Stimulated activated naive CD8-positive, alpha-beta T cell treated with anti-CD3 and anti-CD28 coated beads, Interleukin-15, Interleukin-2, amounts not matched to agents 100 ng/mL and 50 ng/mL, for 24 hours (primary cell): Measurements from ENCODE around the gene PLBD1.

ENCODE experiments used
- H3K27ac Mint-ChIP-seq: one replicate; pipeline ENCODE4 v1.8.0; 2021; ENCODE audit warnings: mild to moderate bottlenecking, mixed read lengths
- H3K27me3 Mint-ChIP-seq: one replicate; pipeline ENCODE4 v1.8.0; 2021; ENCODE audit warnings: mixed read lengths
- H3K36me3 Mint-ChIP-seq: one replicate; pipeline ENCODE4 v1.8.0; 2021; ENCODE audit warnings: low read depth, mixed read lengths
- H3K4me1 Mint-ChIP-seq: one replicate; pipeline ENCODE4 v1.8.0; 2021; ENCODE audit warnings: low read depth, mixed read lengths
- H3K4me3 Mint-ChIP-seq: one replicate; pipeline ENCODE4 v1.8.0; 2021; ENCODE audit warnings: mild to moderate bottlenecking, mixed read lengths
- H3K9me3 Mint-ChIP-seq: one replicate; pipeline ENCODE4 v1.8.0; 2021; ENCODE audit warnings: mixed read lengths

The PLBD1 gene

GRCh38 chr12:14482361-14482760, 85.3 kb downstream of the PLBD1 start:
- Mint-ChIP-seq H3K4me3 (no peak overlapping the region), H3K4me1 (peaks cover 13% of the 10 kb centered on the region), H3K27ac (peak overlapping the region; percentile 5), H3K36me3 (peaks cover 86% of the 10 kb centered on the region), H3K27me3 (no peaks in the 10 kb centered on the region), H3K9me3 (no peaks in the 10 kb centered on the region)

- H3K9me3 Mint-ChIP-seq, result no peaks in the 10 kb centered on the region
- peaks cover 81% of the 10 kb centered on the region for H3K36me3 Mint-ChIP-seq
- H3K4me3 Mint-ChIP-seq, result no peak overlapping the region
- H3K4me1 Mint-ChIP-seq, result peaks cover 13% of the 10 kb centered on the region
- H3K27ac Mint-ChIP-seq, result no peak overlapping the region
- no peaks in the 10 kb centered on the region for H3K27me3 Mint-ChIP-seq
These were observed 86.5 kb downstream of the PLBD1 start for GRCh38 chr12:14481201-14481600.

DNA sequence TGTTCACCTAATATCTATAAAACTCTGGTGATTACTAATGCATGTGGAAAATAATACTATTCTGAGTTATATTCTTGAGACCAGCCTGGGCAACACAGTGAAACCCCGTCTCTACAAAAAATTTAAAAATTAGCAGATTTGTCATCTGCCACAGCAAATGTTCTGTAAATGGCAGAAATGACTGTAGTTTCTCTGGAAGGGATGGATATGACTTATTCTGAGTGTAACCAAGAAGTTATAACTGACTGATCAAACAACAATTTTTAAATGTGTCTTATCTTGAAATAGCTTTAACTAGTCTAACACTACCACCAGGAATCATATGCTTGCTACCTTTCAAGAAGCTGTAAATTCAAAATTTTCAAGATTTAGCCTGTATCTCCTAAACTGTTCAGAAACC, 88.7 kb downstream of the PLBD1 start:
- H3K4me1 Mint-ChIP-seq, result peaks cover 13% of the 10 kb centered on the region
- peak overlapping the region; percentile 12 for H3K27ac Mint-ChIP-seq
- peaks cover 5% of the 10 kb centered on the region for H3K9me3 Mint-ChIP-seq
- no peak overlapping the region for H3K4me3 Mint-ChIP-seq
- H3K36me3 Mint-ChIP-seq, result peaks cover 83% of the 10 kb centered on the region
- H3K27me3 Mint-ChIP-seq, result no peaks in the 10 kb centered on the region

DNA sequence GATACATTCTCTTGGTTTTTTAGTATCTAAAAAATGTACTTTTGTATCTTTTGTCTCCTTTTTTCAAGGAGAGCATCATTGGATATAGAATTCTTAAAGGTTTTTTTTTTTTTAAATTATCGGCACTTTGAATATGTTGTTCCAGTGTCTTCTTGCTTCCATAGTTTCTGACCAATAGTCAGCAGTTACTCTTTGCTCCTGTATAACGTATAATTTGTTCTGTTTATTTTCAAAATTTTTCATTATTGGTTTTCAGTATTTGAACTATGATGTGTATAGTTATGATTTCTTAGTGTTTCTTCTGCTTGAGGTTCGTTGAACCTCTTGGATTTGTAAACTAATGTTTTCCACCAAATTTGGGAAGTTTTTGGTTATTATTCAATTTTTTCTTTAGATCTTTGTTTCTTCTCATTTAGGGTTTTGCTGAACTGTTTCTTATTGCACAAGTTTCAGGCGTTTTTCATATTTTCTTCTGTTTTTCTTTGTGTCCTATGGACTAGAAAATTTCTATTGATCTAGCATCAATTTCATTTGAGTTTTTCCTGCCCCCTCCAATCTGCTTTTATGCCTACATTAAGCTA, 93.9 kb downstream of the PLBD1 start:
- Mint-ChIP-seq H3K9me3 (peaks cover 41% of the 10 kb centered on the region), H3K4me3 (no peak overlapping the region), H3K27me3 (no peaks in the 10 kb centered on the region), H3K27ac (no peak overlapping the region), H3K36me3 (peaks cover 92% of the 10 kb centered on the region), H3K4me1 (peaks cover 20% of the 10 kb centered on the region)

DNA sequence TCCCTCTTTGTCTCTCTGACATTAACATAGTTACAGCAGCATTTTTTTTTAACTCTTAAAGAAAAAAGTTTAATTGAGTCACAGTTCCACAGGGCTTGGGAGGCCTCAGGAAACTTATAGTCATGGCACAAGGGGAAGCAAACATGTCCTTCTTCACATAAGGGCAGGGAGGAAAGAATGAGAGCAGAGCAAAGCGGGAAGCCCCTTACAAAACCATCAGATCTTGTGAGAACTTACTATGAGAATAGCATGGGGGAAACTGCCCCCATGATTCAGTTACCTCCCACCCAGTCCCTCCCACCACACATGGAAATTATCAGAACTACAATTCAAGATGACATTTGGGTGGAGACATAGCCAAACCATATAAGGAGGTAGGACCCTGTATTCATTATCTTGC, 96.2 kb downstream of the PLBD1 start:
- peak overlapping the region; percentile 94 for H3K27ac Mint-ChIP-seq
- peak overlapping the region; percentile 23 for H3K4me3 Mint-ChIP-seq
- H3K9me3 Mint-ChIP-seq, result peaks cover 41% of the 10 kb centered on the region
- no peaks in the 10 kb centered on the region for H3K27me3 Mint-ChIP-seq
- H3K36me3 Mint-ChIP-seq, result peaks cover 93% of the 10 kb centered on the region
- H3K4me1 Mint-ChIP-seq, result peaks cover 19% of the 10 kb centered on the region

DNA sequence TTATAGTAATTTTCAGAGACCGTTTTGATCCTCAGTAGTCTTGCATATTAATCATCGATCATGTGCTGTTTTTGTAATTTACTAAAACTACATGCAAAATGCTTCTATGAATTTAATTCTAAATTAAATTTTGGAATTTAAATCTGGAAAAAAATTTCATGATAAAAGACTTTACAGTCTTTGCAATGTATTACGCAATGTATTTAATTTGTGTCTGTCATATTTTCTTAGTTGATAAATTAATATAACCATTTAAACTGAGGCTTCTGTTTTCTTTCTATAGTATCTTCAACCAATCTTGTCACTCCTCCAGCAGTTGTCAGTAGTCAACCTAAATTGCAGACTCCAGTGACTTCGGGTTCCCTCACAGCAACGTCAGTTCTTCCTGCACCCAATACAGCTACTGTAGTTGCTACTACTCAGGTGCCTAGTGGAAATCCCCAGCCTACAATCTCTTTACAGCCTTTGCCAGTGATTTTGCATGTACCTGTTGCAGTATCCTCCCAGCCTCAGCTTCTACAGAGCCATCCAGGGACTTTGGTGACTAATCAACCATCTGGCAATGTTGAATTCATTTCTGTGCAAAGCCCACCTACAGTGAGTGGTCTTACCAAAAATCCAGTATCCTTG, 107.4 kb downstream of the PLBD1 start:
- Mint-ChIP-seq H3K9me3 (no peaks in the 10 kb centered on the region), H3K36me3 (peaks cover 59% of the 10 kb centered on the region), H3K27me3 (no peaks in the 10 kb centered on the region), H3K27ac (no peak overlapping the region), H3K4me3 (no peak overlapping the region), H3K4me1 (peaks cover 22% of the 10 kb centered on the region)

DNA sequence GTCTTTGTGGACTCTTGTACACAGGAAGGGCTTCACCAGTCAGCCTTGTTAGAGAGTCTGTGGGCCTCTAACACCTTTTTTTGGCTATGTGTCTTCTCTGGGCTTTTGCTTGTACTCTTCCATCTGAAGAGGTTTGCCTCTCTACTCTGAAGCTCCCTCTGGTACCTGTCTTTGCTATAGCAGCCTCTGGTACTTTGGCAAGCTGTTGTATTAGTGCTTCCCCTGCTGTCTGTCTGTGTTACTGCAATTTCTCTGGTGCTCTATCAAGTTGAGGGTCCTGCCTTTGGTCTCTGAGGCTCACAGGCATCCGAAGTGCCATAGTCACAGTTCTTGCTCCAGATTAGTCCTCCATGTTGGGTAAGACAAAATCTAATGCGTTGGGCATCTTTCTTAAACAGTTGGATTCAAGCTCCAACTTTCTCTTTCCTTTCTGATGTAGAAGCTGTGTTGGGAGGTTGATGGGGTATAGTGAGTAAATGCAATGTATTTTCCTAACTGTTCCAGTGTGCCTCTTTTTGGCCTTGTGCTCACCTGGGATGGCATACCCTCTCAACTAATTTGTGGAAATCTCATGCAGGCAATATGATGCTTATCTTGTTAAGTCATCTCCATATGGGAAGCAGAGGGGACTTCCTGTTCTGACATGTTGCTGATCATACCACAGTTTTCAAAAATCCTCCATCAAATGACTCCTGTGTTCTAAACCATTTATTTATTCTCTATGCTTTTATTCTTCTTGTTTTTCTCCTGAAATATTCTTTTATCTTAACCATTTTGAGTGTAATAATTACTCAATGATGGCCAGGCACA, 113.4 kb downstream of the PLBD1 start:
- Mint-ChIP-seq H3K27ac (peak overlapping the region; percentile 64), H3K4me1 (peaks cover 58% of the 10 kb centered on the region), H3K9me3 (peaks cover 5% of the 10 kb centered on the region), H3K4me3 (no peak overlapping the region), H3K36me3 (peaks cover 74% of the 10 kb centered on the region), H3K27me3 (no peaks in the 10 kb centered on the region)
